PFSK-1 (cell line): Measurements from ENCODE around the gene AKT1.

Experiments used
- FOXP2 ChIP-seq: optimal IDR thresholded peaks from 2 replicates; pipeline ENCODE3; 2011; ENCODE audit warnings: borderline replicate concordance, control low read depth, inconsistent platforms; ENCODE audit not compliant: insufficient read depth; ENCODE audit errors: extremely low read length, extremely low read depth
- POLR2AphosphoS5 ChIP-seq: IDR thresholded peaks from 2 replicates; pipeline ENCODE4 v1.6.1; 2012; ENCODE audit warnings: low read depth, mild to moderate bottlenecking, control low read depth, low read length, moderate library complexity
- SIN3A ChIP-seq: IDR thresholded peaks from 2 replicates; pipeline ENCODE4 v1.6.1; 2012; ENCODE audit warnings: mild to moderate bottlenecking, low read length, moderate library complexity, borderline replicate concordance; ENCODE audit not compliant: insufficient read depth
- TAF1 ChIP-seq: IDR thresholded peaks from 2 replicates; pipeline ENCODE4 v1.6.1; 2012; ENCODE audit warnings: low read length, control low read depth, borderline replicate concordance; ENCODE audit not compliant: insufficient read depth
- TF ChIP-seq, protein P1 (sequence below), 2 experiments: IDR thresholded peaks; 2 replicates each; pipeline versions ENCODE4 v1.6.1 to v1.8.0; 2011 to 2012; ENCODE audit warnings: low read depth in 2 of 2, low read length in 2 of 2, control low read depth in 1 of 2, inconsistent platforms in 1 of 2, mild to moderate bottlenecking in 1 of 2, moderate library complexity in 1 of 2; ENCODE audit not compliant: insufficient read depth in 1 of 2

AKT1 gene

DNA sequence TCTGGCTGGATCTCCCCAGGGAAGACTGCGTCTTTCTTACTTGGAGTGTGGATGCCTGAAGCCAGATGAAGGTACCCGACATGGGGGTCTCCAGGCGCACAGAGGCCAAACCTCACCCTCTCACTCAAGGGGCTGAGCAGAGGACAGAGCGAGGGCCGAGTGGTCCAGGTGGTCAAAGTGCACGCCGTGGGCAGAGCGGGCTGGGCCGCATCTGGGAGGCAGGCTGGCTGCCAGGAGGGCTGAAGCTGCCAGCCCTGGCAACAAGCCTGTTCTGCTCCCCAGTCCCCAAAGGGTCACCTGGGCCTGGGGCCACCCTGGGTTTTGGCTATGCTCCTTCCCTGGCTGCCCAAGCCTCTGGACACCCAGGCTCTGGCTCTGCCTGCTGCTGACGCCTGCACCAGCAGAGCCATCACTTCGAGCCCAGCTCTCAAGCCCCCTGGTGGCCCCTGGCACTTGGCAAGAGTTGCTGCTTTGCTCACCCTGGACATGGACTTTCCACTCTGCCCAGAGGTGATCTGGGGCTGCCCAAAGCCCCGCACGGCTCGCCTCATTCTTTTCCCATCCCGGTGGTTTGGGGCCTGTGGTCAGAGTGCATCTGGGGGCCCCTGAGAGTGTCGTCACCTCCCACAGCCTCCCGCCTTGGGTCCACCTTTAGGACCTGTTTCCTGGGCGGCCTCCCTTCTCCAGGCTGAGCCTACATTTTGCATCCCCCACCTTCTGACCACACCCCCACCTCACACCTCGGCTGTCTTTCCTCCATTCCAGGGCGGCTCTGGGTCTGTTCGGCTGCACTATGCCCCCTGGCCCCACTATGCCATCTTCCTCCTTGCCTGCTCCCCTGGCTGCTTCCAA is 68.7 kb downstream of the AKT1 start:
- TF ChIP-seq FOXP2 (no peak), POLR2AphosphoS5 (no peak), SIN3A (no peak), TAF1 (no peak)
- TF ChIP-seq, protein P1, sequence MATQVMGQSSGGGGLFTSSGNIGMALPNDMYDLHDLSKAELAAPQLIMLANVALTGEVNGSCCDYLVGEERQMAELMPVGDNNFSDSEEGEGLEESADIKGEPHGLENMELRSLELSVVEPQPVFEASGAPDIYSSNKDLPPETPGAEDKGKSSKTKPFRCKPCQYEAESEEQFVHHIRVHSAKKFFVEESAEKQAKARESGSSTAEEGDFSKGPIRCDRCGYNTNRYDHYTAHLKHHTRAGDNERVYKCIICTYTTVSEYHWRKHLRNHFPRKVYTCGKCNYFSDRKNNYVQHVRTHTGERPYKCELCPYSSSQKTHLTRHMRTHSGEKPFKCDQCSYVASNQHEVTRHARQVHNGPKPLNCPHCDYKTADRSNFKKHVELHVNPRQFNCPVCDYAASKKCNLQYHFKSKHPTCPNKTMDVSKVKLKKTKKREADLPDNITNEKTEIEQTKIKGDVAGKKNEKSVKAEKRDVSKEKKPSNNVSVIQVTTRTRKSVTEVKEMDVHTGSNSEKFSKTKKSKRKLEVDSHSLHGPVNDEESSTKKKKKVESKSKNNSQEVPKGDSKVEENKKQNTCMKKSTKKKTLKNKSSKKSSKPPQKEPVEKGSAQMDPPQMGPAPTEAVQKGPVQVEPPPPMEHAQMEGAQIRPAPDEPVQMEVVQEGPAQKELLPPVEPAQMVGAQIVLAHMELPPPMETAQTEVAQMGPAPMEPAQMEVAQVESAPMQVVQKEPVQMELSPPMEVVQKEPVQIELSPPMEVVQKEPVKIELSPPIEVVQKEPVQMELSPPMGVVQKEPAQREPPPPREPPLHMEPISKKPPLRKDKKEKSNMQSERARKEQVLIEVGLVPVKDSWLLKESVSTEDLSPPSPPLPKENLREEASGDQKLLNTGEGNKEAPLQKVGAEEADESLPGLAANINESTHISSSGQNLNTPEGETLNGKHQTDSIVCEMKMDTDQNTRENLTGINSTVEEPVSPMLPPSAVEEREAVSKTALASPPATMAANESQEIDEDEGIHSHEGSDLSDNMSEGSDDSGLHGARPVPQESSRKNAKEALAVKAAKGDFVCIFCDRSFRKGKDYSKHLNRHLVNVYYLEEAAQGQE (IDR thresholded peaks at IDR 0.05; ENCODE audit: insufficient read depth in 1 of 2, low read depth in 2 of 2, low read length in 2 of 2) = no peak

DNA sequence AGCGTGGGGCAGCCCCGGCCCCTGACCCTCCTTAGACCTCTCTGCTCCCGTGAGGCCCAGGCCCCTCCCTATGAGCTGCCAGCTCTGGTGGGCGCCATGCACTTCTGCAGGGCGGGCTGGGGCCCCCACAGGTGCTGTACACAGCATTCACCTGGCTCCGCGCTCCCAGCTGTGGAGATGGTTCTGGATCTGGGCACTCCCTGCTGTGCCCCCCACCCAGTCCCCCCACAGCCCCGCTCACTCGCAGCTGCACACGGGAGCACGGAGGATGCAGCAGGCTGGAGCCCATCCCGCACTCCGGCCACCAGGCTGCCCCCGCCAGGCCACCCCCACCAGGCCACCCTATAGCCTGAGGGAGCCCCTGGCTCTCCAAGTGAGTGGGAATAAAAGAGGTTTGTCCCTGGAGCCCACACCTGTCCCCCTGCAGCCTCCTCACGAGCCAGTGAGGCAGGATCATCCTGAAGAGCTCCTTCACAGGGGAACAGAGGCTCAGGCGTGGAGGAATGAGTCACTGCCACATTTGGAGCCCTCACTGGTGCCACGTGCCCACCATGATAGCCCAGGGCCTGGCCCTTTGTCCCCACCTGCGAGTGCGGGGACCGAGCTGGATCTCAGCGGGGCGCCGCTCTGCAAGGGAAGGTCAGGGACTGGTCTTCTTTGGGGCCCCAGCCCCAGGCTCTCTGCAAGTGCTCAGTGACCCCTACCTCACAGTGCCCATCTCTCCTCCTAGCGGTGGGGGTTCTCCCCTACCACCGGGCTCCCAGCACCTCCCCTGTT is 69.6 kb downstream of the AKT1 start:
- TF ChIP-seq TAF1 (no peak), SIN3A (no peak), POLR2AphosphoS5 (no peak), FOXP2 (no peak)
- TF ChIP-seq, protein P1 (IDR thresholded peaks at IDR 0.05; ENCODE audit: insufficient read depth in 1 of 2, low read depth in 2 of 2, low read length in 2 of 2) = no peak

DNA sequence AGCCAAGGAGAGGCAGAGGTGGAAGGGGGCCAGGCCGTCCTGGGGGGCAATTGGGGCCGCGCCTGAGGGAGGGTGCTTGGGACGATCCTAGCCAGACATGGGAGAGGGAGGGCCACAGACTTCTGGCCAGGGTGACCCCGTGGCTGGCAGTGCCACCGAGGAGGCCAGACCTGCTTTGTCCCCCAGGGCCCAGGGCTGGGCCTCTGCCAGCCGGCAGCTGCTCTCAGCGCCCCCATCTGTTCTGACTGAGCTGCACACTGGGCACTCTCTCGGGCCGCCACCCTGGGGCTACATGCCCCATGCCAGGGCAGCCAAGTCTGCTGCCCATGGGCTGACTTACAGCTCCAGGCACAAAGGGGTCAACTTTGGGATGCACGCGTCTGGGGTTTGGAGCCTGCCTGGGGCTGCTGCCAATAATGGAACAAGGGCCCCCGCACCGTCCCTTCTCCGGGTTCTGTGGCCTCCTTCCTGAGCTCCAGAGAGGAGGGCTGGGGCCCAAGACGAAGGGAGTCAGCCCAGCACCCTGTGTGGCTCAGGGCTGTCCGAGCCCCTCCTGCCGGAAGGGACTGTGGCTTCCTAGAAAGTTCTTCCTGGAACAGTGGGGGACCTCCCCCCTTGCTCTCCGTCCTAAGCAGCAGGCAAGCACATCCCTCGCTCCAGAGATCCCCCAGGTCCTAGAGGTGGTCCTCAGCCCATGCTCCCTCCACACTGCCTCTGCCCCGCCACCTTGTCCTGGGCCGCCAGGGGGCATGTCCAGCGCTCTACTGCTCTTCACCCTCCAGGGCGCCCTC is 70.4 kb downstream of the AKT1 start:
- no peak for TF ChIP-seq TAF1
- TF ChIP-seq SIN3A = no peak
- TF ChIP-seq, protein P1 (IDR thresholded peaks at IDR 0.05; ENCODE audit: insufficient read depth in 1 of 2, low read depth in 2 of 2, low read length in 2 of 2) = no peak
- no peak for TF ChIP-seq POLR2AphosphoS5
- TF ChIP-seq FOXP2 = no peak

DNA sequence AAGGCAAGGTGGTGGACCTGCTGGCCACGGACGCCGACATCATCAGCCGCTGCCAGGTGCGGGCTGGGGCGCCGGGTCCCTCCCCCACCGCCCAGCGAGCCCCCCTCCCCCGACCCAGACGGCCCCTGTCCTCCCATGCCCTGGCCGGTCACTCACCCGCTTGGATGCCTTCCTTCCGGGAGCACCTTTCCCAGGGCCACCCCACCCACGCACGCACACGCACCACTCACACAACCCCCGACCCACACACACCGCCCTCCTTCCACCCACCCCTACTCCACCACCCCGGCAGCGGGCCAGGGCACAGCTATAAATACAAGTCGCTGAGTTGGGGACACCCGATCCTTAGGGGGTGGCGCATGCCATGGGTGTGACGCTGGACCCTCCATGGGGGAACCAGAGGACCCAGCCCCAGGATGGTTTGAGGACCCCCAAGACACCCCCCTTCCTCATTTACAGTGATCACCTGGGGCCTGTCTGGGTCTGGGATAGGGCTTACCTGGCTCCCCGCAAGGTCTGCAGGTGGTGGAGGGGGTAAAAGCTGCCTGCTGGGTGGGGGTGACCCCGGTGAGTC is 71.1 kb downstream of the AKT1 start:
- TF ChIP-seq SIN3A (no peak), TAF1 (no peak)

DNA sequence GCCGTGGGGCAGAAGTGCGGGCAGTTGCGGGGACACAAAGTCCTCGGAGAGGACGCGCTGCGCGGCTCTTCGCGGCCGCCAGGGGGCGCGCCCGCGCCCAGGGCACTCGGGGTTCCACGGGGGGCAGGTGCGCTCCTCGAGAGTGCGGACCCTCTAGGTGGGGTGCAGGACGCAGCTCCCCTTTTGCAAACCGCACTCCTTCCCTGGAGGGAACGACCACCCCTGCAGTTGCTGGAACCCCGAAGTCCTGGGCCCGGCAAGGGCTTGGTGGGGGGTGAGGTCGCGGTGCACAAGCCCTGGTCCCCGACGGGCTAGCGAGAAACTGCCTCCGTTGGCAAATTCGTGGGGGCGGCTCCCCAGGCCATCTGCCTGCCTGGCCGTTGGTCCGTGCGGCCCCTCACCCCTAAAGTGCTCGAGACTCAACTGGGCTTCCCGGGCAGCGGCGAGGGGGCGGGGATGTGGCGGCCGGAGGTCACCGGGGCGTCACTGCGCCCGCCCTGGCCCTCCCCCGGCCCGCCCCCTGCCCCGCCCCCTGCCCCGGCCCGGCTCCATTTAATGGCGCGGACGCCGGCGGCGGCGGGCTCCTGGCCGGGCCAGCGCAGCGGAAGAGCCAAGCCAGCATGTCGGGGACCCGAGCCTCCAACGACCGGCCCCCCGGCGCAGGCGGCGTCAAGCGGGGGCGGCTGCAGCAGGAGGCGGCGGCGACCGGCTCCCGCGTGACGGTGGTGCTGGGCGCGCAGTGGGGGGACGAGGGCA is 71.7 kb downstream of the AKT1 start, which contains the start of gene ADSS1:
Gene ADSS1, plus strand, starts transcription at position 579 of the 756 bp plus-strand sequence. Its CDS starts 42 bp downstream, at position 621.
- TF ChIP-seq, protein P1 (IDR thresholded peaks at IDR 0.05; ENCODE audit: insufficient read depth in 1 of 2, low read depth in 2 of 2, low read length in 2 of 2) = no peak
- TF ChIP-seq FOXP2 (no peak), TAF1 (no peak), POLR2AphosphoS5 (no peak), SIN3A (no peak)
